GM21526 (cell line): ENCODE results near the gene CLEC2A.
A peak's percentile ranks its signal among the peaks of the same experiment; 100 is the strongest.
"Not testable (repeated sequence)": the region's sequence is repeated elsewhere in the genome, so short reads cannot be mapped to it uniquely, and the experiment has no call there.

Experiments used
- ATAC-seq: cut with Tn5 transposase; IDR thresholded peaks from one replicate; pipeline ENCODE4 v1.9.1; 2021; ENCODE audit warnings: moderate library complexity; ENCODE audit not compliant: unreplicated experiment, low FRiP score

The CLEC2A gene

DNA sequence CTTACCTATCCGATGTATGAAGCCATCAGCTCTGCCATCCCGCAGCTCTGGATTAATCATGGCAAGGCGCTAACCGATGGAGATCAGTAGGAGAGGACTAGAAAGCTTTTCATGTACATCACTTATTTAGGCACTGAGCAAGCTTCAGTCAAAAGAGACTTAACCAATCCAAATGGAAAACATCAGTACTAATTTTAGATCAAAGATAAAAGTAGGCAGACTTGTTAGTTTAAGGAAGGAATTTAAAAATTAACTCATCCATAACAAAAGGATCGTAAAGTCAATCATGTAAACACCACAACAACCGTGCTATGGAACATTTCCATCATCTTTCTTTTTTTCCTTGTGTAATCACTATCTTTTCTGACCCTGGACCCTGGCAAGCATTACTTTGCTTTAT lies at the start of gene CLEC2A:
TSS of gene CLEC2A (minus strand) at position 101 of the 400 bp plus-strand sequence. CDS start at position 60, 41 bp downstream.
- ATAC-seq = no peak

- no peak for ATAC-seq
Observed at GRCh38 chr12:9980126-9980525, 48.0 kb upstream of the CLEC2A start.

- ATAC-seq = no peak
Observed at GRCh38 chr12:9977916-9978315, 45.7 kb upstream of the CLEC2A start.

GRCh38 chr12:9976626-9977025 lies 44.5 kb upstream of the CLEC2A start:
- not testable (repeated sequence) for ATAC-seq

DNA sequence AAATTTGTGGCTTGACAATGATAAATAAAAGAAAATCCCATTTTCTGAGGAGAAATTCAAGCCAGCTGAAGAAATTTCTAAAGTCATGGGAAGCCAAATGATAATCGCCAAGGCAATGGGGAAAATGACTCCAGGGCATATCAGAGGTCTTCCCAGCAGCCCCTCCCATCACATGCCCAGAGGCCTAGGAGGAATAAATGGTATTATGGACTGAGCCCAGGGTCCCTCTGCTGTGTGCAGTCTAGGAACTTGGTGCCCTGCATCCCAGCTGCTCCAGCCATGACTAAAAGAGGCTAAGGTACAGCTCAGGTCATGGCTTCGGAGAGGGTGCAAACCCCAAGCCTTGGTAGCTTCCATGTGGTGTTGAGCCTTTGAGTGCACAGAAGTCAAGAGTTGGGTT lies 43.4 kb upstream of the CLEC2A start:
- ATAC-seq = no peak

DNA sequence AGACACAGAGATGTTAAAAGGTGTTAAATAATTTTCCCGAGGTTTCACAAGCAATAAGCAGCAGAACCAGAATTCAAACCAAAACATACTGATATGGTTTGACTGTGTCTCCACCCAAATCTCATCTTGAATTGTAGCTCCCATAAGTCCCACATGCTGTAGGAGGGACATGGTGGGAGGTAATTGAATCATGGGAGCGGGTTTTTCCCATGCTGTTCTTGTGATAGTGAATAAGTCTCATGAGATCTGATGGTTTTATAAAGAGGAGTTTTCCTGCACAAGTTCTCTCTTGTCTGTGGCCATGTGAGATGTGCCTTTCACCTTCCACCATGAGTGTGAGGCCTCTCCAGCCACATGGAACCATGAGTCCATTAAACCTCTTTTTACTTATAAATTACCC lies 42.6 kb upstream of the CLEC2A start:
- not testable (repeated sequence) for ATAC-seq

GRCh38 chr12:9973949-9974348 lies 41.8 kb upstream of the CLEC2A start:
- ATAC-seq = no peak

DNA sequence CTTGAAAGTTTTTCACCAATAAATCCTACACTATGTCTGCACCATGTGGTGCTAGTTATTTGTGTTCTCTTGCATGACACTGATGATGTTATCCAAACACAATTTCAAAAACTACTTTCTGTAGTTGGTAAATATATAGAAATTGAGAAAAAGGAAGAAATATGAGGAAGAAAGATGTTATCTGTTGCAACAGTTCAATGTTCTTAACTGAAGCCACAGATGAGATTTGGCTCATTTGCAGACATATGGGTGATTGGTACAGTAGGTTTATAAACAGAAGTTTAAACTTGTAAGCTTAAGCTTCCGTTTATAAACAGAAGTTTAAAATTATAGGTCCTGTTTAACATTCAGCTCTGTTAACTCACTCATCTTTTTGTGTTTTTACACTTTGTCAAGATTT lies 39.0 kb upstream of the CLEC2A start, which contains the start of gene CLEC12A:
TSS of gene CLEC12A (plus strand) at position 229 of the 400 bp plus-strand sequence. CDS start 188 bp downstream, outside the sequence.
- ATAC-seq = no peak

GRCh38 chr12:9969673-9970072 lies 37.5 kb upstream of the CLEC2A start:
- no peak for ATAC-seq

- no peak for ATAC-seq
Observed at GRCh38 chr12:9961901-9962300, 29.7 kb upstream of the CLEC2A start.

- no peak for ATAC-seq
Observed at GRCh38 chr12:9961106-9961505, 28.9 kb upstream of the CLEC2A start.

- no peak for ATAC-seq
Observed at GRCh38 chr12:9960590-9960989, 28.4 kb upstream of the CLEC2A start.

- ATAC-seq = no peak
Observed at GRCh38 chr12:9957834-9958233, 25.7 kb upstream of the CLEC2A start.

GRCh38 chr12:9952954-9953729 lies 21.0 kb upstream of the CLEC2A start:
- ATAC-seq = not testable (repeated sequence)

GRCh38 chr12:9951026-9951675 lies 19.0 kb upstream of the CLEC2A start:
- no peak for ATAC-seq

DNA sequence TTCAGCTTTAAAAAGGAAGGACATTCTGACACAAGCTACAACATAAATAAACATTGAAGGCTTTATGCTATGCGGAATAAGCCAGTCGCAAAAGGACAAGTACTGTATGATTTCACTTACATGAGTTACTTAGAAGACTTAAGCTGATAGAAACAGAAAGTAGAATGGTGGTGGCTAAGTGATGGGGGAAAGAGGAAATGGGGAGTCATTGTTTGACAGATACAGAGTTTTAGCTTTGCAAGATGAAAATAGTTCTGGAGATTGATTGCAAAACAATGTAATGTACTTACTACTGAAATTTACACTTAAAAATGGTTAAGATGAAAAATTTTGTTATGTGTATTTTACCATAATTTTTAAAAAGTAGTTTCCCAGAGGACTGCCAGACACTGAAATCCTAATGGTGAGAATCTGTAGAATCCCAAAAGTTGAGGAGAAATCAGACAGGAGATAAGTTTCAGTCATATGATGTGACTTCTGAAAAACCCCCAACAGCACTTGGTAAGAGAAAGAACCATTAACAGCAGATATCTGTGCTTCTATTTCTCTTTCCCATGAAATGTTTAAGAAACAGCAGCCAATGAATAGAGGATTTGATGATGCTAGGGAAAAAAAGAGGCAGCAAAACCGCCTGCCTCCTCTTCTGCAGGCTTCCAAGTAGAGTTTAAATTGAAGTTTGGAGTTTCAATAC lies 16.6 kb upstream of the CLEC2A start:
- peak; percentile 93 for ATAC-seq

DNA sequence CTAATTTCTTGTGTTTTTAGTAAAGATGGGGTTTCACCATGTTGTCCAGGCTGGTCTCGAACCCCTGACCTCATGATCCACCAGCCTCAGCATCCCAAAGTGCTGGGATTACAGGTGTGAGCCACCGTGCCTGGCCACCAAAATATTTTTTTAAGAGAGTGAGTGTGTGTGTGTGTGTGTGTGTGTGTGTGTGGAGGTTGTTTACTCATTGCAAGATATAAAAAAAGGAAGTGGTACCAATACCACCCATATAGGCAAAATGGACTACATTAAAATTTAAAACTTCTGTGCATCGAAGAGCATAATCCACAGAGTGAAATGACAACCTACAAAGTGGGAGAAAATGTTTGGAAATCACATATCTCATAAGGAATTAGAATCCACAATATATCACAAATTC lies 15.5 kb upstream of the CLEC2A start:
- no peak for ATAC-seq

- ATAC-seq = no peak
Observed at GRCh38 chr12:9944391-9944790, 12.2 kb upstream of the CLEC2A start.

GRCh38 chr12:9943240-9943639 lies 11.1 kb upstream of the CLEC2A start:
- no peak for ATAC-seq

- no peak for ATAC-seq
Observed at GRCh38 chr12:9941838-9942237, 9.7 kb upstream of the CLEC2A start.

GRCh38 chr12:9940375-9940774 lies 8.2 kb upstream of the CLEC2A start:
- ATAC-seq = no peak
